GM18511 (cell line): ENCODE measurements around the gene PSD4.

Experiments
- ATAC-seq: cut with Tn5 transposase; IDR thresholded peaks from one replicate; pipeline ENCODE4 v1.9.1; 2021; ENCODE audit warnings: mild to moderate bottlenecking, moderate library complexity; ENCODE audit not compliant: unreplicated experiment

Gene PSD4

DNA sequence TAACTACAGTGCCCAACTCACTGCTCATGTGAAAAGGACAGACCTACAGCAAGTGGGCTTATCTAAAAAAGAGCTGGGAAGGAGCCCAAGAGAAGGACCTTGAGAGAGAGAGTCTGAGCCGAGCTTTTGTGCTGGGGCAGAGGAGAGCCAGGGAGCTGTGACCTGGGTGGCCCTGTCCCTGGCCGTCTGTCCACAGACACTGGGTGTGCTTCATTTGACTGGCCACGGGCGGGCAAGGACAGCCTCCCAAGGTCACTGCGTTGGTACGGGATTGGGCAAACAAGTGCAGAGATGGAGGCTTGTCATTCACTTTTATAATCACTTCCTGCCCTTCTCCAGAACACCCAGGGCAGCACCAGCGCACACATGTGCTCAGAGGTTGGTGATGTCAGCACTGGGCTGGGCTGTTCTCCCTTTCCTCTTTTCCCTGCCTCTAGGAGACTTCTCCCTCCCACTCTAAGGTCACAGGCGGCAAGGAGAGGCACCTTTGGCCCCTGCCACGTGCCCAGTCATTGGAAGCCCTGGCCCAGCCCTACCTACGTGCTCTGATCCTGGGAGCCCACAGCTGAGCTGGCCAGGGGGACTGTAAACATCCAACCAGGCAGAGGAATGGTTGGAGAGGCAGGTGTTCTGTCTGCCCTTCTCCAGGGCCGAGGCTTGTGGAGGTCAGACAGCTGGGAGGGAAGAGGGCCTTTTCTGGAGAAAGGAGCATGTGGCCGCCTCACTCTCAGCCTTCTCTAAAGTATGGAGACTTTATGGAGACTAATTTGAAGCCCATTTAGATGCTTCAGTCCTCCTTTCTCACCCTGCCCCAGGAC is 6.4 kb upstream of the PSD4 start:
- no peak for ATAC-seq

DNA sequence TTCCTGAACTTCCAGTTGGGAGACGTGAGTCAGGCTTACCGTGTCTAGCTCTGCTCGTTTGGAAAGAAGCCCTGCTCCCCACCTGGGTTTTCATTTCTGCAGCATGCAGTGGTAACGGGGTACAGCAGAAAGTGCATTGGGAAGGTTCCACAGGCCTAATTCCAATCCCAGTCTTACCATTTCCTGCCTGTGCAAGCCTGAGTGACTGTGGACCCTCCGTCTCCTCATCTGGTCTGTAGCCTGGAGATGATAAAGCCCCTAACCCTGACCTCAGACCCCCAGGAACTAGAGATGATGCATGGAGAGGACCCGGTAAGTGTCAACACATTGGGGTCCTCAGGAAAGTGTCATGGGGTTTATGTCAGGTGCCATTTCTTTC is 5.8 kb upstream of the PSD4 start:
- ATAC-seq: no peak

DNA sequence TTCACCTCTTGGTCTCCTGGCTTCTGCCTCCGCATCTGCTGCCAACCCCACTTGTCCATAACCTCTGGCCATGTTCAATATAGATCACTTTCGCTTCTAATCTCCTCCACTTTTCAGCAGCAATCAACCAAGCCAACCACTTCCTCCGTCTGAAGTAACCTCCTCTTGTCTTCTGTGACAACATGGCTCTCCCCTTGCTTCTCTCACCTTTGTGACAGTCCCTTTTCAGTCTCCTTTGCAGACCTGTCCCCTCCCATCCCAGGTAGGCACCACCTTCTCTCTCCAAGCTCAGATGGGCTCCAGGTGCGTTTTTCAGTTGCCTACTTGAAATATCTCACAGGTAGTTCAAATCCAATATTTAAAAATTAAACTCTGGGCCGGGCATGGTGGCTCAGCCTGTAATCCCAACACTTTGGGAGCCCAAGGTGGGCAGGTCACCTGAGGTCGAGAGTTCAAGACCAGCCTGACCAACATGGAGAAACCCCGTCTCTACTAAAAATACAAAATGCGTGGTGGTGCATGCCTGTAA is 4.7 kb upstream of the PSD4 start:
- ATAC-seq: peak; percentile 28

DNA sequence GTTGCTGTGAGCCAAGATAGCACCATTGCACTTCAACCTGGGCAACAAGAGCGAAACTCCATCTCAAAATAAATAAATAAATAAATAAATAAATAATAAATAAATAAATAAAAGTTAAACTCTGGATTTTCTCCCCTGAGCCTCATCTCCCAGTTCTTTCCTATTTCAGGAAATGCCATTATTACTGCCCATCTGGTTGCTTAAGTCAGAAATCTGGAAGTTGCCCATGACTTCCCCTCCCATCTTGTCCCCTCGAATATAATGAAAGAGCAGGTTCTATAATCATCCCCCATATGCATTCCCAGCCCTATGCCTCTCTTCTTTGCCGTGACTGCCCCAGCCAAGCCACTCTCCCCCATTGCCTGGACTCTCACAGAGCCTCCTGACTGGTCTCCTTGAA is 4.2 kb upstream of the PSD4 start:
- ATAC-seq: no peak

DNA sequence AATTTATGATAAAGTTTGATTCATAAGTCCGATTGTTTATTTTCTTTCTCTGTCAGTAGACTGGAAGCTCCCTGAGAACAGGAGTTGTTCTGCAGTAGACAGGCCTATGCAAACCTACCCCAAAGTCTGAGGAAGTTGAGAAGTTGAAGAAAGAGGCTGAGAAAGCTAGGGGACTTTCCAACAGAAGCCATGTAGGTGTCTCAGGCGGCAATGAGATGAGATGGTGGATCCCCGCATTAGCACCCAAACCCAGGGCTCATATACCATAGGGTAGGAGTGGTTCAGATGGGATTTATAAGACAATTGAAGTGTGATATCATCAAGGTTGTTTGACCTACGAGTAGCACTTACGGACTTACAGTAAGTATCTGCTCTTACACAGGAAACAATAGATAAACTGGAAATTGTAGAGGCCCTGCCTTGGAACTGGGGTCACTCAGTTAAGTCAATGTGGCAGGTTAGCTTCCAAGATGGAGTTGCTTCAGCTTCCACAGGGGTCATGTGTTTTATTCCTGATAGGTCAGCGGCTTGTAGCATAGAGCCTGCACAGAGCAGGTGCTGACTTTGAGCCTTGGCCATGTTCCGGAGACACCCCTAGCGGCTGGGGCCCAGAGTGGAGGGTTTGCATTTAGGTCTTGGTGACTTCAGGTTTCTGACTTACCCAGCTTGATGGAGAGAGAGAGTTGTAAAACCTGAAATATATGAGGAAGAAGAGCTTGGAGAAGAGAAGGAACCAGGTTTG is 2.3 kb upstream of the PSD4 start:
- ATAC-seq: no peak

DNA sequence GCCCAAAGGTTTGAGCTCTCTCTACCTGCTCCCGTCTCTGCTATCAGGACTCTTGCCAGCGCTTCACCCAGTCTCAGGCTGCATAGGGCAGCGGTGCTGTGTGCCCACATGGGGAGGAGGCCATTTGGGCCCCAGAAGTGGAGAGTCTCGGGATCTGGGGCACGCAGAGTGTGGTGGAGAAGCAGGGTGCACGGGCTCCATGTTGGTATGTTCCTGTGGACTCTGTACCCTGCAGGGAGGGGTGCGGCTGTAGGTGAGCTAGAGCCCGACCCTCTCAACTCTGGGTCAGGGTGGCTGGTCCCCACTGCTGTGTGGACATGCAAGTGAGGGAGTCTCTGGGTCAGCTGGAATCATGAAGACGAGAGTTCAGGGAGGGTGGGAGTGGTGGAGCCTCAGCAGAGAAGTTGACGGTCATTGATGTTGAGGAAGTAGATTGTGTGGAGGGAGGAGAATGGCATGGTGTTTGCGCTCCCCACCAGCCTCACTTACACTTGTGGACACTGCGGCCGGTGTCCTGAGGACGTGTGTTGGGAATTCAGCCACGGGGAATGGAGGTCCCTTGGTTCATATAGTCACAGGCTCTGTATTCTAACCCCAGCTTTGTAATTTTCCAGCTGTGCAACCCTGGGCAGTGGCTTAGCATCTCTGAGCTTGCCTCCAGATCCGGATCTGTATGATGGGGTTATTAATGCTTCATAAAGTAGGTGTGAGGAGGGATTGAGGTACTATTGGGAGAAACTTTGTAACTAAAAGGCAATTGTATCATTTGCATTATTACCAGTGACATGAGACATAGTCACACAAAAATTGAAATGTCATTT is 840 bp upstream of the PSD4 start:
- ATAC-seq: no peak

DNA sequence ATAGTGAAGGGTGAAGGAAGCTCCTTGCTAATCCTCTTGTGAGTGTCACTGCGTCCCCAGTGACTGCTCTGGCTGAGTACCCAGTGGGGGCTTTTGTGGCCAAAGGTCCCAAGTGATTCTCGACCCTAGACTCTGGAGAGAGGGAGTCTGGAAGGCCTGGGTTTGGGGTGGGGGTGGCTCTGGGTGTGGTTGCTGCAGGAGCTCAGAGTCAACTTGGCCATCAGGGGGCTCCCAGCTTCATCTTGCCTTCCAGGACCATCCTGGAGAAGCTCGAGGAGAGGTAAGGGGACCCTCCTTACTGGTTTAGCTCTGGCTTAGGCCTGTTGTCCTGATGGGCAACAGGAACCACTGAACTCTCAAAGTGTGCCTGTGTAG is 592 bp downstream of the PSD4 start:
- ATAC-seq: no peak

DNA sequence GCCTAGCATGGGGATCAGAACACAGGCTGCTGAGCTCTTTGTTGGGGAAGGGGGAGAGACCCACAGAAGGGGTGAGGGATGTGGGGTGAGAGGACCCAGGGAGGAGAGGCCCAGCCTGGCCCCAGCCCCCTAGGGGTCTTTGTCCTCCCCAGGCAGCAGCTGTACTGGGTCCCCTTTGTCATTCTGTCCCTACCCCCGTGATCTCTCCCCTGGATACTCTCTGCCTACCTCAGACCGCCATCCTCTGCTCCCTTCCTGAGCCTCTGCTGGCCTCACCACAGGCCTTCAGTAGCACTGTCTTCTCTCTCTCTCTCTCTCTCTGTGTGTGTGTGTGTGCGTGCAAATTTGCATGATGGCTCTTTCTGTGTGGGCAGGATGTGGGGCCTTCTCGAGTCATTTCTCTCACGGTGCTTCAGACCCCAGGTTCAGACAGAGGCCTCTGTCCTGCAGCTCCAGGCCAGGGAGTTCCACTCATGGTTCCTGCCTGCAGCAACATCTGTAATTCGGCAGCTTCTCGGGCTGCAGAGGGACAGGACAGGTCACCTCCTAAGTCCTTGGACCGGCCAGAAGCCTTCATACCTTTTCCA is 1.4 kb downstream of the PSD4 start:
- ATAC-seq: peak; percentile 71

DNA sequence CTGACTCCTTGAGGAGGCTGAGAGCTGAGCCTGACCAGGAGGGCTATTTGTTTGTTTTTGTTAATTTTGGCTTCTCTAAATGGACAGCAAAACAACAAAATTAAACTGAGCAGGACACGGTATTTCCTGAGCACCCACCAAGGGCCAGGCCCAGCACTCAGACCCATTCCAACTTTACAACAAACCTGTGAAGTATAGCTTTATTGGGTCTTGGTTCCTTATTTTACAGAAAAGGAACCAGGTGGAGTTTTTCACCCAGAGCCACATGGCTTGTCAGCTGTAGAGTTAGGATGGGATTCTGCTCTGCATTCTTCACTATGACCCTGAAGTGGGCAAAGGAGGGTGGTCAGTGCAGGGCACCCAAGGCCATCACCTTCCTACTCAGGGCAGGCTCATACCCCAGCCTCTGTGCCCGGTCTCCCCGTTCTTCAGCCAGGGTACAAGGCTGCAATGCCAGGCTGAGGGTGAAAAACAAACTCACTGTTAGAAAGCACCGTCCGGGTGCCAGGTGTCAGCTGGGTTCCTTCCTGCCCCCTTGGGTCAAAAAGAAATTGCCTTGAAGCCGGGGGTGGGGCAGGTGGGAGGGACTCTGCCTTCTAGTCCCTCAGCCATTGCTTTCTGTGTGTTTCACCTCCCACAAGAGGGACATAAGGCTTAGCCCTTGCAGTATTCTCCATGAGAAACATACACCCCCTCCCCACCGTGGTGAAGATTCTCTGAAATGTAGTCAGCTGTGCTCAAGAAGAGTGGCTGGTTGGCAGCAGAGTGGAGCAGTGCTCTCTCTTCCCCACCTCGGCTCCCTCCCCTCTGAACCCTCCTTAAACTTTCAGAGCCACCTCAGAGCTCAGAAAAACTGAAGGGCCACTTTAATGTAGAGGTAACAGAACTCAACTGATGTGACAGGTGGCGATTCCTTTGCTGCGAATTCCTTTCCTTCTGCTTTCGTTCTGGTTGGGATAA is 2.2 kb downstream of the PSD4 start:
- no peak for ATAC-seq

DNA sequence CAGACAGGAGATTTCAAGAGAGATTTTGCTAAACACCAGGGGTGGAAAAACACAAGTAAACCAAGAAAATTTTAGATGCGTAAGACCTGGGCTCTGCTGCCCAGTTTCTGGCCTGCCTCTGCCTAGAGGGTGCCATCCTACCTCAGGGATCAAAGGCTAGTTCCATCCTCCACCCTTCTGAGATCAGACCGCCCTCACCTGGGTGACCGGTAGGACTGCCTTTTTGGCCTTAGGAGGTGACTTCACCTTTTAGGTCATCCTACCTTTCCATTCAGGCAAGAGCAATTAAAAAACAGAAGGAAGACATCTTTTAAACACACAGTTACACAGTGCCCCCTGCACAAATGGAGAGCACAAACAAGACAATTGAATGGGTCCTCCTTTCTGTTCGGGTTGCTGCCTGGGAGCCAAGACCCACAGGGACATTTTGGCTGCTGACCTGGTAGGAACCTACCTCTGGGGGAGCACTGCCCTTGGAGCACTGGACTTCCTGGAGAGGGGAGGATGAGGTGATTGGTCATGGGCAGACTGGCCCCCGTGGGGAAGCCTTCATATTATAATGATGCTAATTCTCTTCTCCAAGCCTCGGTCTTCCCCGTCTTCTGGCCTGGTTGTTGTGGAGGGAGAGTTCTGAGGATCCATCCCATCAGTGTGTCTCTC is 3.1 kb downstream of the PSD4 start:
- no peak for ATAC-seq

DNA sequence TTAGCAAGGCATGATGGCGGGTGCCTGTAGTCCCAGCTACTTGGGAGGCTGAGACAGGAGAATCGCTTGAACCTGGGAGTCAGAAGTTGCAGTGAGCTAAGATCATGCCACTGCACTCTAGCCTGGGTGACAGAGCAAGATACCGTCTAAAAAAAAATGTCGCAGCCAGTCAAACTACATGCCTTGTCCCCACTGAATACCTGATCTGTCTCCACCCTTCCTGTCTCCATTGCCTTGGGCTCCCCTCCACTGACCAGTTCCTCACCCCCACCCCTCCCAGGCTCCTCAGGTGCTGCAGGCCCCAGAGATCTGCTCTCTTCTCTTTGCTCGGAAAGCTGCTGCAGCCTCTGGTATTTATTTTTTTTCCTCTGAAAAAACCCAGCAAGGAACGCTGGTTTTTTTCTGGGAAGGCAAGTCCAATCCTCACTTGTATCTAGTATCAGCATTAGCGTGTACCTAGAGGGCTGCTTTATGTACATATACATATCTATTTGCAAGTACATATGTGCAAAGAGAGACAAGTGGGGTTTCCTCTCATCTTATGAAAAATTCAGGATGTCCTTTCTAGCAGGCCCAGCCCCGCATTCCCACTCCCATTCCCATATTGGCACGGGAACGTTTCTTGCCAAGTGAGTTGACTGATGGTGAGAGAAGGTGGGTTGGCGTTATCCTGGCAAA is 4.4 kb downstream of the PSD4 start:
- ATAC-seq: no peak

DNA sequence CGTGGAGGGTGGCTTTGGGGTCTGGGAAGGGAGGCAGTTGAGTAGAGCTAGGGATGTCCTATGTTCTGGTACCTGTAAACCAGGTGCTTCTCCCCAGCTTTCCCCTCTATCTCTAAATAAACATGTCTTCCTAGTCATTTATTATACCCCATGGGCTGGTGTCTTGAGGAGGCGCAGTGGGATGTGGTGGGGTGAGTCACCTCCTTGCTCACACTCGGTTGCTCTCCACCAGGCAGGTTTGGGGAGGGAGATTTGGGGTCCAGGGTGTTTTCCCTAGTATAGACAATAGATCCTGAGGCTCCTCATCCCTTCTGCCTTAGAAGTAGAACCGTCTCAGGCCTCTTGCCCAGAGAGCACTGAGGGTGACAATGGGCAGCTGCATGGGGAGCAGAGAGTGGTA is 5.1 kb downstream of the PSD4 start:
- ATAC-seq: no peak

DNA sequence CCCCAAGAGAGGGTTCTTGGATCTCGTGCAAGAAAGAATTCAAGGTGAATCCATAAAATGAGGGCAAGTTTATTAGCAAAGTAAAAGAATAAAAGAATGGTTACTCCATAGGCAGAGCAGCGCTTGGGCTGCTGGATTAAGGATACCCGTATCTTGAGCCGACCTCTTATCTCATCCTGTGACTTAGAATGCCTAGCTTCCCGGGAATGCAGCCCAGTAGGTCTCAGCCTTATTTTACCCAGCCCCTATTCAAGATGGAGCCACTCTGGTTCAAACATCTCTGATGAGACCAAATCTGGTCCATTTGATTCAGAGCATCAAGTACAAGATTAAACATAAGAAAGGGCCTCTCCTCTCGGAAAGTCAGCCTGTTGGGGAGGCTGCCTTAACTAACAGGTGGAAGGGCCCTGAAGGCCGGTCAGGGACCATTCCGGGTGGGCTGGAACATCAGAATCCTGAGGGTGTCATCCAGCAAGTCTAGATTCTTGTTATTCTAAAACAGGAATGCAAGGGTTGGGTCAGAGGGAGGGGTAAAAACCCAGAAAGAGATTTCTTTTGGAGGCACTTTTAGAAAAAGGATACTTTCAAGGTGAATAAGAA is 5.8 kb downstream of the PSD4 start:
- no peak for ATAC-seq

DNA sequence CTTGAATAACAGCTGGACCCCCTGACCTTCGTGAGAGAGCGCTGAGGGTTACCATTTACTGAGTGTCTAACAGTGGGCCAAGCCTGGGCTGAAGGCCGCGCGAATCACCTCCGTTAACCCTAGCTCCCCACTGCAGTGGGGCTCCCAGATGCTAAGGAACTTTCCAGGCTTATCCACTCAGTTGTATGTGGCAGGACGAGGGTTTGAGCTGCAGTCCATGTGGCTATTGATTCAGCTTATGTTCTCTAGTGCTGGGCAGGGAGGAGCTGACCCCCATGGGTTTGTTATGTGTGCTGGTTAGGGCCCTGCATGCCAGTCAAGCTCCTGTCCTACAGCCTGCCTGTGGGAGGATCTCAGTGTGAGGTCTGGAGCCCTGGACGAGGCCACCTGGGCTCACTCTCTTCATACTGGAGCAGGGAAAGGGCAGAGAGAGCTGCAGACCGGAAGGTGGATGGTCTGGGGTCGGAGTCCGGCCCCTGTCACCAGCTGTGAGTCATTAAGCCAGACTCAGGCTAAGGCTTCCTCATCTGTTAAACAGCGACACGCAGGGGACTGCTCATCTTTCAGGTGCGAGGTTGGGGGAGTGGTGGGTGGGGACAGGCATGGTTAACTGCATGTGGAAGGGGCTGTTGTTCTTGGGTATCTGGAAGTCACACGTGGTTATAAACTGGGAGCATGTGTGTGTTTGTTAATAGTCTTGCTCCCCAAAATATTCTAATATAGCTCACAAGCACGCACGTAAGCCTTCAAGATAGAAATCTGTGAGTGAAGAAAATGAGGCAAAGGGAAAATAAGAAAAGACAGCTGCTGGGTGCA is 6.6 kb downstream of the PSD4 start:
- peak; percentile 48 for ATAC-seq

DNA sequence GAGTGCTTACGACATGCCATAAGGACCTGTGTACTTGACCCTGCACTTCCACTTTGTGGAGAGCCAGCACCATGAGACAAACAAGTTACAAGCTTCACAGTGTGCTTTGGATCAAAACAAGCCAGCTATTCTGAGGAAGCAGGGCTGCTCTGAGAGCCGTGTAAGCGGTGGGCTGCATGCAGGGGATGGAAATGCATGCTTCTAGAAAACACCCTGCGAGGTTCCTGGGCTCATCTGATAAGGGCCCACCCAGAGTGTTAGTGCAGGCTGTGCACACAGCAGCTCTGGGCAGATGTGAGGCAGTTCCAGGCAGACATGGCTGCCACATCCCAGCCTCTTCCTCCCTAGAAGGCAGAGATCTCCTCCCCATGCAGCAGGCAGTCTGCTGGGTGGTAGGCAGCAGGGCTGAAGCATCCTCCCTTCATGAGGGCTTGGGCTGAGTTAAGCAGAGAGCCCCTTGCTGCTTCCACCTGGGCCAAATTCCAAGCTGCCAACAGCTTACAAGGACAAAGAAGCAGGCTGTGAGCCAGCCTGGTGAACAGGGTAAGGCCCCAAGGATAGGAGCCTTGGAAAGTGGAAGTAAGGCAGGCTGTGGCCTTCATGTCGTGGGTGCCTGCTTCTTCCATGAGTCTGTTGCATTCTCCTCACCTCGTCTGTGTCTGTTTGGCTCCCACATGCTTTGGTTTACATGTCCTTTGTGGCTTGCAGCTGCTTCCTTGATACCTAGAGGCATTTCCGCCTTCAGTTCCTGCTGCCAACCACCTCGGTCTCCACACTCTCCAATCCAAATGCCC is 7.7 kb downstream of the PSD4 start:
- no peak for ATAC-seq

DNA sequence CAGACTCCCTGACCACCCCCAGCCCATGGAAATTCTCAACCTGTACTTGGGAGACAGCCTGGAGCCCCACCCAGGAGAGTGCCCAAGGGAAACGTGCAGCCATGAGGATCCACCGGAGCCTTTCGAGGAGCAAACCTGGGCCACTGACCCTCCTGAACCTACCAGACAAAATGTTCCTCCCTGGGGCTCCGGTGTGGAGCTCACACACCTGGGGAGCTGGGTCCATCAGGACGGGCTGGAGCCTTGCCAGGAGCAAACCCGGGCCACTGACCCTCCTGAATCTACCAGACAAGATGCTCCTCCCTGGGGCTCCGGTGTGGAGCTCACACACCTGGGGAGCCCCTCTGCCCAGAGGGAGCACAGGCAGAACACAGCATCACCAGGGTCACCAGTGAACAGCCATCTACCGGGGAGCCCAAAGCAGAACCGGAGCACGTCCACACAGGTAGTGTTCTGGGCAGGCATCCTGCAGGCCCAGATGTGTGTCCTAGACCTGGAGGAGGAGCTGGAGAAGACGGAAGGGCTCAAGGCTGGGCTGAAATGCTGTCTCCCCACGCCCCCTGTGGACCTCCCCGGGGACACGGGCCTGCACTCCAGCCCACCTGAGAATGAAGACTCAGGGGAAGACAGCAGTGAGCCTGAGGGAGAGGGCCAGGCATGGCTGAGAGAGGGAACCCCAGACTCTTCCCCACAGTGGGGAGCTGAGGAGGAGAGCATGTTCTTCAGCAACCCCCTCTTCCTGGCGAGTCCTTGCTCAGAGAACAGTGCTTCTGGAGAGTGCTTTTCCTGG is 8.9 kb downstream of the PSD4 start:
- ATAC-seq: no peak
